IPS-20b (cell line): ENCODE results near the gene KIDINS220.

Source experiments
- H3K27ac ChIP-seq: one replicate; pipeline ENCODE4 v1.5.1; 2013; ENCODE audit warnings: low read length
- H3K27me3 ChIP-seq: 2 replicates; pipeline ENCODE4 v1.6.1; 2013; ENCODE audit warnings: mild to moderate bottlenecking, low read length, inconsistent platforms; ENCODE audit not compliant: insufficient read depth
- H3K36me3 ChIP-seq: 2 replicates; pipeline ENCODE4 v1.6.1; 2013; ENCODE audit warnings: low read depth, mild to moderate bottlenecking, inconsistent platforms, low read length, moderate library complexity; ENCODE audit not compliant: insufficient read depth
- H3K4me1 ChIP-seq: 2 replicates; pipeline ENCODE4 v1.6.1; 2013; ENCODE audit warnings: mild to moderate bottlenecking, control low read depth, inconsistent platforms, low read length, moderate library complexity; ENCODE audit not compliant: insufficient read depth
- H3K4me3 ChIP-seq: 2 replicates; pipeline ENCODE4 v1.5.1; 2013; ENCODE audit warnings: mild to moderate bottlenecking, low read length, inconsistent platforms
- H3K9ac ChIP-seq: 2 replicates; pipeline ENCODE4 v1.6.1; 2013; ENCODE audit warnings: low read depth, mild to moderate bottlenecking, inconsistent platforms, low read length, moderate library complexity
- H3K9me3 ChIP-seq: 2 replicates; pipeline ENCODE4 v1.6.1; 2013; ENCODE audit warnings: mild to moderate bottlenecking, low read depth, low read length, inconsistent platforms; ENCODE audit not compliant: insufficient read depth

Gene KIDINS220

GRCh38 chr2:8850845-8851487 lies 13.6 kb upstream of the KIDINS220 start:
- H3K9me3 ChIP-seq: no peaks in the 10 kb centered on the region; the same call in 1 of the 2 replicates
- H3K9ac ChIP-seq: no peak overlapping the region
- H3K27ac ChIP-seq: no peak overlapping the region
- H3K4me1 ChIP-seq: peaks cover 5% of the 10 kb centered on the region; the same call in 1 of the 2 replicates
- no peaks in the 10 kb centered on the region for H3K36me3 ChIP-seq
- no peaks in the 10 kb centered on the region for H3K27me3 ChIP-seq
- no peak overlapping the region for H3K4me3 ChIP-seq

DNA sequence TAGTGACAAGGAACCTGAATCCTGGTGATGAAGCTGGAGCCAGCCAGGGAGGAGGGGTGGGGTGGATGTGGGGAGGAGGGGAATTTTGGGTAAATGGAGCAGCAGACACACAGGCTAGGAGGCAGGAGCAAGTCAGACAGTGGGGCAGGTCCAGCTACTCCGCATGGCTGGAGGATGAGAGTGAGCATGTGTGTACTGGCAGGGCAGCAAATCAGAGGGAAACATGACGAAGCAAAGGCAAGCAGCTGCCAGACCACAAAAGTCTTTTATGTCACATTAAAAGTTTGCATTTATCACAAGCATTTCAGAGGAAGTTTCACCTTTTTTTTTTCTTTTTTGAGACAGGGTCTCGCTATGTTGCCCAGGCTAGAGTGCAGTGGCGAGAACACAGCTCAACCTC lies 11.9 kb upstream of the KIDINS220 start:
- H3K4me3 ChIP-seq: no peak overlapping the region
- H3K4me1 ChIP-seq: no peaks in the 10 kb centered on the region
- H3K9ac ChIP-seq: no peak overlapping the region
- no peaks in the 10 kb centered on the region for H3K27me3 ChIP-seq
- H3K36me3 ChIP-seq: no peaks in the 10 kb centered on the region
- no peak overlapping the region for H3K27ac ChIP-seq
- no peaks in the 10 kb centered on the region; the same call in 1 of the 2 replicates for H3K9me3 ChIP-seq

GRCh38 chr2:8848328-8849100 lies 11.1 kb upstream of the KIDINS220 start:
- H3K4me3 ChIP-seq: no peak overlapping the region
- H3K4me1 ChIP-seq: no peaks in the 10 kb centered on the region
- H3K36me3 ChIP-seq: no peaks in the 10 kb centered on the region
- no peaks in the 10 kb centered on the region for H3K27me3 ChIP-seq
- H3K27ac ChIP-seq: no peak overlapping the region
- no peak overlapping the region for H3K9ac ChIP-seq
- H3K9me3 ChIP-seq: no peaks in the 10 kb centered on the region; the same call in 1 of the 2 replicates

DNA sequence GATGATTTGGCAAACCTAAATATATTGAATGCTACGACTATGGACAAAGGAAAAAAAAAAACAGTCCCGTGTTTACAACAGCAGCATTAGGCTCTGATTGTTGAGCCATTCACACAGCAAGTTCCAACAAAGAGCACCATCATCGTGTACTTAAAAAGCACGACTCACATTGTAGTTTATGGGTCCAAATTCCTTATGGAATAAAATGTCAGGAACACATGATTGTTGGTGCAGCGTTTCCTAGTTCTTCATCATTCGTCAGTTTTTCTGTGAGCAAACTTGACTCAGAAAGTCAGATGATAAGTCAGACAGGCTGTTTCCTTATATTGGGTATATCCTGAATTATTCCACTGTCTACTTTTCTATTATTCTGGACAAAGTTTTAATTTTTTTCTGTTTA lies 10.0 kb upstream of the KIDINS220 start:
- Histone ChIP-seq H3K9me3 (no peaks in the 10 kb centered on the region; the same call in 1 of the 2 replicates), H3K27ac (no peak overlapping the region), H3K4me1 (no peaks in the 10 kb centered on the region), H3K36me3 (no peaks in the 10 kb centered on the region), H3K27me3 (no peaks in the 10 kb centered on the region), H3K9ac (no peak overlapping the region), H3K4me3 (no peak overlapping the region)

DNA sequence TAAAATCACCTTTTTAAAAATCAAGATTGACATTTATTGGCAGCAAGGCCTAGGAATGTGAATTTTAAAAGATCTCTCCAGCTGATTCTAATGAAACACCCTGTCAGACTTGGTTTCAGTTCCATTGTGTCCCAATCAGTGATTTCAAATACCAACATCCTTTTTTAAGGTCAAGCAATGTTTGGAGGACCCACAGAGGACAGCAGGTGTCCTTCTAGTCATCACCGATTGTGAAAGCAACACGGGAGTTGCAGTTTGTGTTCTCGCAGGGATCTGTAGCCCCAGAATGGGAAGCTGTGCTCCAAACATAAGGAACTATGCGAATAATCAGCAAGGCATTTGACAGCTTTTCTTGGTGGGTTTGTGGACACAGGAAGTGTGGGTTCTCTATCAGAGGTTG lies 4.5 kb upstream of the KIDINS220 start:
- Histone ChIP-seq H3K36me3 (no peaks in the 10 kb centered on the region), H3K4me3 (no peak overlapping the region), H3K9me3 (no peaks in the 10 kb centered on the region), H3K27ac (no peak overlapping the region), H3K9ac (no peak overlapping the region), H3K27me3 (peaks cover under 1% of the 10 kb centered on the region; the same call in 1 of the 2 replicates), H3K4me1 (no peaks in the 10 kb centered on the region; the same call in 1 of the 2 replicates)

- no peak overlapping the region for H3K4me3 ChIP-seq
- H3K4me1 ChIP-seq: peaks cover 6% of the 10 kb centered on the region; the same call in 1 of the 2 replicates
- H3K27ac ChIP-seq: no peak overlapping the region
- no peak overlapping the region for H3K9ac ChIP-seq
- H3K27me3 ChIP-seq: peaks cover 10% of the 10 kb centered on the region; the same call in 1 of the 2 replicates
- no peaks in the 10 kb centered on the region for H3K36me3 ChIP-seq
- H3K9me3 ChIP-seq: no peaks in the 10 kb centered on the region
These were observed 3.2 kb upstream of the KIDINS220 start for GRCh38 chr2:8840475-8841091.

DNA sequence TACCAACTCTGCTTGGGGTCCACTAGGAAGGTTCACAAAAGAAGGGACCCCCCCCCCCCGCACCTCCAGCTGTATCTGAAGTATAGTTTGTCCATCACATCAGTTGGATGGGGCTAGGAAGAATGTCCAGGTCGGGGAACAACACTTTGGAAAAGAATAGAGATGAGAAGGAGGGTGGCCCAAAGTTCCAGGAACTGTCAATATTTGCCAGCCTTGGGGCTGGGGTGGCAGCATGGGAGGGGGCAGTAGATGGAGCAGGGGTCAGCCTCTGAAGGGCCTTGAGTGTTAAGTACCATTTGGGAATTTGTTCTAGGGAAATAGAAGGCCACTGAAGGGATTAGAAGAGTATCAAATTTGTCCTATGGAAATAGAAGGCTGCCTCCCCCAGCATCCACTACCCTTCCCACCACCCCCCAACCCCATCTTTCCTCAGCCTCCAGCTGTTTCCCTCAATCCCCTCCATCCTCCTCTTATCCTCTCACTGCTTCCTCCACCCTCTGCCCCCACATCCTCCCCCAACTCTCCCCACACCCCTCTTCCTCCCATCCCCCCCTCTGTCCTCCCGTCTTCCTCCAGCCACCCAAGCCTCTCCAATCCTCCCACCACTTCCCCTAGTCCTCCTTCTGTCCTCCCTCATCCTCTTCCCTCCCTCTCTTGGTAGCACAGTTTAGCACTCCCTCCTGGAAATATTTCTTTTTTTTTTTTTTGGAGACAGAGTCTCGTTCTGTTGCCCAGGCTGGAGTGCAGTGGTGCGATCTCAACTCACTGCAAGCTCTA lies 2.0 kb upstream of the KIDINS220 start:
- Histone ChIP-seq H3K27me3 (peaks cover 10% of the 10 kb centered on the region; the same call in 1 of the 2 replicates), H3K4me1 (peaks cover 6% of the 10 kb centered on the region; the same call in 1 of the 2 replicates), H3K9ac (no peak overlapping the region)

DNA sequence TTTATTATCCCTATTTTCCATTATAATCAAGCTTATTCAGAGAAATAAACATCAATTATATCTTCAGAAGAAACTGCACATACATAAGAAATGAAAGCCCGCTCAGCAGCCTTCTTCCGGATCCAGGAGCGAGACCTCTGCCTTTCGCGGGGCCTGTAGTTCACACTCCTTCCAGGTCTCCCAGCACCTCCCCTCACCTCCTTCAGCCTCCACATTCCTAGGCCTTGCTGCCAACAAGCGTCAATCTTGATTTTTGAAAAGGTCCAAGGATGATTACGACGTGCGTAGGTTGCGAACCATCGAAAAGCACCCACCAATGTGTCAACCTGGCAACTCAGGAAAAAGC lies 355 bp upstream of the KIDINS220 start:
- no peak overlapping the region for H3K9ac ChIP-seq
- H3K9me3 ChIP-seq: no peaks in the 10 kb centered on the region
- H3K27me3 ChIP-seq: peaks cover 10% of the 10 kb centered on the region; the same call in 1 of the 2 replicates
- H3K4me3 ChIP-seq: peak overlapping the region; percentile 93; the same call in 1 of the 2 replicates
- no peaks in the 10 kb centered on the region for H3K36me3 ChIP-seq
- H3K27ac ChIP-seq: no peak overlapping the region
- peaks cover 6% of the 10 kb centered on the region; the same call in 1 of the 2 replicates for H3K4me1 ChIP-seq

More for the DNA sequence above, 2.0 kb upstream of the KIDINS220 start:
- Histone ChIP-seq H3K4me3 (no peak overlapping the region), H3K36me3 (no peaks in the 10 kb centered on the region), H3K27ac (no peak overlapping the region), H3K9me3 (no peaks in the 10 kb centered on the region)

DNA sequence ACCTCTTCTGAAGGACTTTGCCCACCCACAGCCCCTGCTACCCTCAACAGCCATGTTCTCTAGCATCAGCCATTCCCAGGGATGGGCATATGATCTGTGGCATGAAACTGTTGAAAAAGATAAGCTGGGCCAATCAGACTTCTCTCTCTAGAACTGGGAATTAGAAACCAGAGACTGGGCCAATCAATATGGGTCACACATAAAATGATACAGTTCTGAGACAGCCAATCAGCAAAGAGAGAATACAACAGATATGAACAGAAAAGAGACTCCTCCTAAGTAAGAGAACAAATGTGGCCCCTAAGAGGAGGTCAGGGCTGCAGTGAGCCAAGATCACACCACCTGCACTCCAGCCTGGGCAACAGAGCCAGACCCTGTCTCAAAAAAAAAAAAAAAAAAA lies 2.1 kb downstream of the KIDINS220 start:
- Histone ChIP-seq H3K9ac (no peak overlapping the region), H3K27me3 (peaks cover 10% of the 10 kb centered on the region; the same call in 1 of the 2 replicates), H3K9me3 (no peaks in the 10 kb centered on the region), H3K4me3 (no peak overlapping the region), H3K27ac (no peak overlapping the region), H3K36me3 (no peaks in the 10 kb centered on the region), H3K4me1 (peaks cover 6% of the 10 kb centered on the region; the same call in 1 of the 2 replicates)

DNA sequence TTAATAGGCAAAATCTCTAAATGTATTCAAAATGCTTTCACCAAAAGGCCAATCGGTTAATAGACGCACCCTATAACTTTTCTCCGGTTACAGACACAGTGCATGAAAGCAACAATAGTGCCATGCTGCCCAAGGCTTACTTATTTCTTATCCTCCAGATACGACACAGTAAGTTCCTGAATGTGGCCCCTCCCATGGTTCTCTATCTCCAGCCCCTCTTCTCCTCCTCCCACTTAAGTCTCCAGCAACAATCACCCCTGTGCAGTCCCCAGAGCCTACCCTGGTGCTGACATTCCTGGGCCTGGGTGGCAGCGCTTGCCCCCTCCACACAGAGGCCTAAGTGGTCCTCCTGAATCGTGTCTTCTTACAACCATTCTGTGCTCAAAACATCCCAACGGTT lies 3.6 kb downstream of the KIDINS220 start:
- Histone ChIP-seq H3K4me1 (peaks cover 6% of the 10 kb centered on the region; the same call in 1 of the 2 replicates), H3K27ac (no peak overlapping the region), H3K9me3 (no peaks in the 10 kb centered on the region)

GRCh38 chr2:8831516-8831915 lies 5.9 kb downstream of the KIDINS220 start:
- Histone ChIP-seq H3K4me3 (no peak overlapping the region), H3K4me1 (peaks cover 4% of the 10 kb centered on the region; the same call in 1 of the 2 replicates), H3K9me3 (no peaks in the 10 kb centered on the region), H3K27me3 (peaks cover 5% of the 10 kb centered on the region; the same call in 1 of the 2 replicates), H3K36me3 (no peaks in the 10 kb centered on the region), H3K27ac (no peak overlapping the region), H3K9ac (no peak overlapping the region)

More for the DNA sequence above, 3.6 kb downstream of the KIDINS220 start:
- Histone ChIP-seq H3K36me3 (no peaks in the 10 kb centered on the region), H3K27me3 (peaks cover 10% of the 10 kb centered on the region; the same call in 1 of the 2 replicates), H3K4me3 (no peak overlapping the region), H3K9ac (no peak overlapping the region)
